ENCODE measurements around the gene RNF150.

The RNF150 gene

GRCh38 chr4:141131723-141132071 is 1.6 kb downstream of the RNF150 start:
- no peak for DNase-seq (ENCODE audit: low spot score)

- no peak for DNase-seq (ENCODE audit: low spot score)
Measured at GRCh38 chr4:141130947-141131605, 2.2 kb downstream of the RNF150 start.

- DNase-seq (ENCODE audit: low spot score): no peak
Measured at GRCh38 chr4:141127884-141128283, 5.4 kb downstream of the RNF150 start.

GRCh38 chr4:141126769-141127168 is 6.5 kb downstream of the RNF150 start:
- peak; percentile 31 for DNase-seq (ENCODE audit: low spot score)

GRCh38 chr4:141124224-141124623 is 9.0 kb downstream of the RNF150 start:
- peak; percentile 53 for DNase-seq (ENCODE audit: low spot score)

- DNase-seq (ENCODE audit: low spot score): no peak
Measured at GRCh38 chr4:141121768-141122454, 11.4 kb downstream of the RNF150 start.

- DNase-seq (ENCODE audit: low spot score): no peak
Measured at GRCh38 chr4:141121101-141121500, 12.2 kb downstream of the RNF150 start.

GRCh38 chr4:141120036-141120593 is 13.2 kb downstream of the RNF150 start:
- DNase-seq (ENCODE audit: low spot score): no peak

GRCh38 chr4:141119071-141119470 is 14.2 kb downstream of the RNF150 start:
- DNase-seq (ENCODE audit: low spot score): peak; percentile 16

GRCh38 chr4:141118381-141118780 is 14.9 kb downstream of the RNF150 start:
- DNase-seq (ENCODE audit: low spot score): no peak

GRCh38 chr4:141117935-141118334 is 15.3 kb downstream of the RNF150 start:
- DNase-seq (ENCODE audit: low spot score): no peak

GRCh38 chr4:141109983-141110382 is 23.3 kb downstream of the RNF150 start:
- DNase-seq (ENCODE audit: low spot score): no peak

GRCh38 chr4:141107927-141108326 is 25.3 kb downstream of the RNF150 start:
- no peak for DNase-seq (ENCODE audit: low spot score)

GRCh38 chr4:141102367-141102766 is 30.9 kb downstream of the RNF150 start:
- peak; percentile 85 for DNase-seq (ENCODE audit: low spot score)

- DNase-seq (ENCODE audit: low spot score): no peak
Measured at GRCh38 chr4:141101511-141101910, 31.8 kb downstream of the RNF150 start.

- DNase-seq (ENCODE audit: low spot score): peak; percentile 36
Measured at GRCh38 chr4:141099326-141099725, 33.9 kb downstream of the RNF150 start.

- DNase-seq (ENCODE audit: low spot score): no peak
Measured at GRCh38 chr4:141098163-141098562, 35.1 kb downstream of the RNF150 start.

- no peak for DNase-seq (ENCODE audit: low spot score)
Measured at GRCh38 chr4:141090473-141090872, 42.8 kb downstream of the RNF150 start.

GRCh38 chr4:141081921-141082395 is 51.3 kb downstream of the RNF150 start:
- DNase-seq (ENCODE audit: low spot score): no peak

GRCh38 chr4:141080668-141081067 is 52.6 kb downstream of the RNF150 start:
- no peak for DNase-seq (ENCODE audit: low spot score)

GRCh38 chr4:141079393-141079930 is 53.8 kb downstream of the RNF150 start:
- DNase-seq (ENCODE audit: low spot score): no peak

- no peak for DNase-seq (ENCODE audit: low spot score)
Measured at GRCh38 chr4:141078871-141079270, 54.4 kb downstream of the RNF150 start.

- DNase-seq (ENCODE audit: low spot score): no peak
Measured at GRCh38 chr4:141077611-141078225, 55.6 kb downstream of the RNF150 start.
